ENCODE data around the gene FAM118A.
"Not testable (repeated sequence)": the region's sequence is repeated elsewhere in the genome, so short reads cannot be mapped to it uniquely, and the experiment has no call there.

FAM118A gene

DNA sequence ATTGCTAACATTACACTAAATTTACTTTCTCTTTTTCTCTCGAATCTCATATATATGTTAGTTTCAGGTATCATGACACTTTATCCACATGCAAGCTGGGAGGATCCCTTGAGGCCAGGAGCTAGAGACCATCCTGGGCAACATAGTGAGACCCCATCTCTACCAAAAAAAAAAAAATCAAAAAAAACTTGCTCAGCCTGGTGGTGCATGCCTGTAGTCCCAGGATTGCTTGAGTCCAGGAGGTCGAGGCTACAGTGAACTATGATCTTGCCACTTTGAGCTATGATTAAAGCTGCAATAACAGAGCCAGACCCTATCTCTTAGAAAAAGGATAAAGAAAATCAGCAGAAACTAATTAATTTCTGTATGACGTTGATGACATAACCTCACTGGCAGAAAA, 28.7 kb upstream of the FAM118A start:
- DNase-seq: no peak

- DNase-seq: peak in 28 of 51 donors; percentile 3 to 71 (median 34)
These were observed 24.9 kb upstream of the FAM118A start, which contains the start of gene UPK3A for GRCh38 chr22:45284705-45285262. UPK3A (plus strand) TSS chr22:45284949; CDS start chr22:45285014, 65 bp downstream.

- no peak for DNase-seq
These were observed 24.3 kb upstream of the FAM118A start for GRCh38 chr22:45285263-45286058.

GRCh38 chr22:45286854-45287551, 22.7 kb upstream of the FAM118A start:
- DNase-seq: no peak

DNA sequence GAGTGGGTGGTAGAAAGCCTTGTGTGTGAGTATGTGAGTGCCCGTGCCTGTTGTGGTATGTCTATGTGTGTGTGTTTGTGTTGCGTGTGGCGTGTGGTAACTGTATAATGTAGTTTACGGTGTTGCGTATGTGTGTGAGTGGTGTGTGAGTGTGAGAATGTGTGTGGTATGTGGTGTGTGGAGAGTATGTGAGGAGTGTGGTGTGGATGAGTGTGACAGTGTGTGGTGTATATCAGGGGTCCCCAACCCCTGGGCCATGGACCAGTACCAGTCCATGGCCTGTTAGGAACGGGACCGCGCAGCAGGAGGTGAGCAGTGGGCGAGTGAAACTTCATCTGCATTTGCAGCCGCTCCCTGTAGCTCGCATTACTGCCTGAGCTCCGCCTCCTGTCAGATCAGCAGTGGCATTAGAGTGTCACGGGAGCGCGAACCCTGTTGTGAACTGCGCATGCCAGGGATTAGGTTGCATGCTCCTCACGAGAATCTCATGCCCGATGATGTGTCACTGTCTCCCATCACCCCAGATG, 19.3 kb upstream of the FAM118A start:
- peak in 5 of 51 donors; percentile 12 to 38 (median 28) for DNase-seq

DNA sequence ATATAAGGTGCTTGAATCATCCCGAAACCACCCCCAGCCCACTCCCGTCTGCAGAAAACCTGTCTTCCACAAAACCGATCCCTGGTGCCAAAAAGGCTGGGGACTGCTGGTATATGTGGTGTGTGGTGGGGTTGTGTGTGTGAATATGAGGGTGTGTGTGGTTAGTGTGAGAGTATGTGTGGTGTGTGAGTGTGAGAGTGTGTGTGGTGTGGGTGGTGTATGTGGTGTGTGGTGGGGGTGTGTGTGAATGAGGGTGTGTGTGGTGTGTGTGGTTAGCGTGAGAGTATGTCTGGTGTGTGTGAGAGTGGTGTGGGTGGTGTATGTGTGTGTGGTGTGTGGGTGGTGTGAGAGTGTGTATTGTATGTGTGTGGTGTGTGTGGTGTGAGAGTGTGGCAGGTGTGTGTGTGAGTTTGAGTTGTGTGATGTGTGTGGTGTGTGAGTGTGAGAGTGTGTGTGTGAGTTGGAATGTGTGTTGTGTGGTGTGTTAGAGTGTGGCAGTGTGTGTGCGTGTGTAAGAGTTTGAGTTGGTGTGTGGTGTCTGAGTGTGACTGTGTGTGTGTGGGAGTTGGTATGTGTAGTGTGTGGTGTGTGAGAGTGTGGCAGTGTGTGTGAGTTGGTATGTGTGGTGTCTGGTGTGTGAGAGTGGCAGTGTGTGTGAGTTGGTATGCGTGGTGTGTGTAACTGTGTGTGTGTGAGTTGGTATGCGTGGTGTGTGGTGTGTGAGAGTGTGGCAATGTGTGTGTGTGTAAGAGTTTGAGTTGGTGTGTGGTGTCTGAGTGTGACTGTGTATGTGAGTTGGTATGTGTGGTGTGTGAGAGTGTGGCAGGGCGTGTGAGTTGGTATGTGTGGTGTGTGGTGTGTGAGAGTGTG, 18.4 kb upstream of the FAM118A start:
- no peak for DNase-seq

GRCh38 chr22:45291931-45292290, 17.8 kb upstream of the FAM118A start:
- no peak for DNase-seq

GRCh38 chr22:45292731-45293442, 16.8 kb upstream of the FAM118A start:
- peak in 2 of 51 donors; percentile 10 to 13 for DNase-seq

GRCh38 chr22:45294030-45294429, 15.7 kb upstream of the FAM118A start:
- no peak for DNase-seq

- not testable (repeated sequence) for DNase-seq
These were observed 14.7 kb upstream of the FAM118A start for GRCh38 chr22:45295004-45295403.

DNA sequence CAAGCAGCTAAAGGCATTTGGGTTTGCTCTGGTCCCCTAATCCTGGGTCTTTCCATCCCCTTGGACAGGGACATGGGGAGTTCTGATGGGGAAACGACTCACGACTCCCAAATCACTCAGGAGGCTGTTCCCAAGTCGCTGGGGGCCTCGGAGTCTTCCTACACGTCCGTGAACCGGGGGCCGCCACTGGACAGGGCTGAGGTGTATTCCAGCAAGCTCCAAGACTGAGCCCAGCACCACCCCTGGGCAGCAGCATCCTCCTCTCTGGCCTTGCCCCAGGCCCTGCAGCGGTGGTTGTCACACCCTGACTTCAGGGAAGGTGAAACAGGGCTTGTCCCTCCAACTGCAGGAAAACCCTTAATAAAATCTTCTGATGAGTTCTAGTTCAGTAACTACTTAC, 14.2 kb upstream of the FAM118A start:
- DNase-seq: no peak

DNA sequence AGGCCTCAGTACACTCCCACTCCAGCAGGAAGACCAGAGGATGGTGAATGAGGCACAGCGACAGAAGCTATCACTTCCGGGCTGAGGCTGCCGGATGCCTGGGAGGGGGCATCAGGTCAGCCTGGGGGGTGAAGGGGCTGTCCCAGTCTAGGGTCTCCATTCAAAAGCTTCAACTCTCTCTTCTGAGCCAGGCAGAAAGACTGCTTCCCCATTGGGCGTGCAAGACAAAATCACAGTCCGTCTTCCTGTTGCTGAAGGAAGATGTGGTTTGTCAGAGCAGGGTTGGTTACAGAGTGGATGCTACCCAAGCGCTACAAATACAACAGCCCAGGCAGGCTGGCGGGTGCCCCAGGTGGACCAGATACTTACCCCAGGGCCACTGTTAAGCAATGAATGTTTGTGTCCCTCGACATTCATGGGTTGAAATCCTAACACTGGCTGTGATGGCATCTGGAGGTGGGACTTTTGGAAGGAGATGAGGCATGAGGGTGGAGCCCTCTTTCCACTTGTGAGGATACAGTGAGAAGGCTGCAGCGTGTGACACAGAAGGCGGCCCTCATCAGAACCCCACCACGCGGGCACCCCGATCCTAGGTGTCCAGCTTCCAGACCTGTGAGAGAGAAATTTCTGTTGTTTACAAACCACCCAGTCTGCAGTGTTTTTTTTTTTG, 13.0 kb upstream of the FAM118A start:
- DNase-seq: no peak

- no peak for DNase-seq
These were observed 10.7 kb upstream of the FAM118A start for GRCh38 chr22:45298934-45299505.

GRCh38 chr22:45302751-45303150, 7.0 kb upstream of the FAM118A start:
- DNase-seq: no peak

- DNase-seq: no peak
These were observed 6.6 kb upstream of the FAM118A start for GRCh38 chr22:45303181-45303580.

GRCh38 chr22:45304971-45305370, 4.8 kb upstream of the FAM118A start:
- DNase-seq: no peak

DNA sequence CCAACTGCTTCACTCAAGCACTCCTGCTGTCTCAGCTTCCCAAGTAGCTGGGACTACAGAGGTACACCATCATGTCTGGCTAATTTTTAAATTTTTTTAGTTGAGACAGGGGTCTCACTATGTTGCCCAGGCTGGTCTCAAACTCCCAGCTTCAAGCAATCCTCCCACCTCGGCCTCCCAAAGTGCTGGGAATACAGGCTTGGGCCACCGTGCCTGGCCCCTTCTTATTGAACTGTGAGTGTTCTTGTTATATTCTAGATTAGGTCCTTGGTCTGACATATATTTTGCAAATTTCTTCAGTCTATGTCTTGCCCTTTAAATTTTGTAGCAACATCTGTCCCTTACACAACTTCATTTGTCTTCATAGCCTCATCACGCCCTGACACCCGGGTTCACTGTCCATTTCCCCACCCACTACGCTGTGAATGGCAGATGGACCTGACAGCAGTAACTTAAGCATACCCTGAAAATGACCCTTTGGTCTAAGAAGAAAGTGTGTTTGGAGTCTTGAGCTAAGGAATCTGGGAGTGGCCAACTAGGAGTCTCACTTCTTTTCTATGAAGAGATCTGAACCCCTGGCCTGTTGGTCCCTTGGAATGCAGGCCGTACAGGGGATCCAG, 4.2 kb upstream of the FAM118A start:
- no peak for DNase-seq

DNA sequence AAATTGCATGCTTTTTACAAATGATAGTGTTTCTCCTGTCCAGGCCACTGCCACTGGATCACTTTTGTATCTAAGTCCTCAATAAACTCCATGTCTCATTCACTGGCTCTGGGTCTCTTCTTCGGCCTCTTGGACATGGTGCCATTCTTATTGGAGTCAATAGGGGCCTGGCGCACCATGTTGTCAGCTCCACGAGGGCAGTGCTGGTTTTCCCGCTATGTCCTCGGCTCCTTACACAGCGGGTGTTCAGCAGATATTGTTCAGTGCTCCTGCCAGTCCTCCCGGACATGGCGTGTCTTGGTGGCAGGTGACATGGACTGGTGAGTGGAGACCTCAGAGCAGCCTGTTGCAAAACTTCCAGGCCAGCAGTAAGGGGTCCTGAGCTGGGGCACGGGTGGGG, 3.6 kb upstream of the FAM118A start:
- DNase-seq: no peak

DNA sequence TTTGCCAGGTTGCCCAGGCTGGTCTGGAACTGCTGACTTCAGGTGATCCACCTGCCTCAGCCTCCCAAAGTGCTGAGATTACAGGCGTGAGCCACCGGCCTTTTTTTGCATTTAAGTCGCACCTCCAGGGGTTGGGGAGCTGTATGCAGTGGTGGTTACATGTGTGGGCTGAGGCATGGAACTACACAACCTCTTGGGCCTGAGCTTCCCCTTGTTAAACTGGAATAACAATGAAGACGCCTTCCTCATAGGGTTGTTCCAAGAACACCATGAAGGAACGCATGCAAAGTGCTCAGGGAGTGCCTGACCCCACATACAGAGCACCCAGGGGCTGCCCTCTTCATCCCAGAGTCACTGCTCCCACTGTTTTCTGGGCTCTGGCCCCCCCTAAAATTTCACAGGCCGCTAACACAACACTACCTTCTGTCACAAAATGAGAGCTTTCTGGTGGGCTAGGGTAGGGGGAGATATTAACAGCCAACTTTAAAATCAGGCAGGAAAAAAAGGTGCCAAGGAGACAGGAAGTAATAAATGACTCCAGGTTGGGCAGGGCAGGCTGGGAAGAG, 1.3 kb upstream of the FAM118A start:
- peak in 1 of 51 donors; percentile 57 for DNase-seq

Data from hypothalamus (tissue), 51 donors.